PC-3 (cell line): ENCODE data around the gene ENTHD1.

Source experiments
- EZH2 ChIP-seq: fragments of 300-600 bp; sonication (generic); IDR thresholded peaks from one replicate; pipeline ENCODE4 v1.6.1; 2017; ENCODE audit warnings: antibody characterized with exemption, mild to moderate bottlenecking, low read length; ENCODE audit not compliant: unreplicated experiment
- EZH2phosphoT487 ChIP-seq: fragments of 300-600 bp; sonication (generic); IDR thresholded peaks from 2 replicates; pipeline ENCODE4 v1.6.1; 2018; ENCODE audit warnings: mild to moderate bottlenecking, antibody characterized with exemption, low read length, borderline replicate concordance
- TF ChIP-seq, protein P1 (sequence below): fragments of 300-600 bp; sonication (generic); conservative IDR thresholded peaks from 2 replicates; pipeline ENCODE4 v1.5.1; 2017; ENCODE audit warnings: antibody characterized with exemption, low read depth, mild to moderate bottlenecking, low read length

DNA sequence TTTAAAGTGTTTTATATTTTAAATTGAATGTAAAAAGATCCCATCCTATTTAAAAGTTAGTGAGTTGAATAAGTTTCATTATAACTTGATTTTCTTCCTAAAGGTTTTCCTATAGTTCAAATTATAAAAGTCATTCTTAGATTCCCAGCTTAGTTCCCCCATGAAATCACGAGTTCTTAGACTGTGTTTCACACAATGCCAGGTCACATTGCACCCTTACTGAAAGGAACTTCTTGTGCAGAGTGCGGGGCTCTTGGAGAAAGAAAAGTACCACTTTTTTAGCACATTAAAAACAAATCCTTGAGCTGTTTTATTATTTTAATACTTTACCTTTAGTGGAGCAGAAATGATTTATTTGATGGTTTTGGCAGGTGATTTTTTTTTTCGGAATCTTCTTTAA is 22.9 kb upstream of the ENTHD1 start:
- TF ChIP-seq EZH2 (no peak), EZH2phosphoT487 (no peak)
- TF ChIP-seq, protein P1, sequence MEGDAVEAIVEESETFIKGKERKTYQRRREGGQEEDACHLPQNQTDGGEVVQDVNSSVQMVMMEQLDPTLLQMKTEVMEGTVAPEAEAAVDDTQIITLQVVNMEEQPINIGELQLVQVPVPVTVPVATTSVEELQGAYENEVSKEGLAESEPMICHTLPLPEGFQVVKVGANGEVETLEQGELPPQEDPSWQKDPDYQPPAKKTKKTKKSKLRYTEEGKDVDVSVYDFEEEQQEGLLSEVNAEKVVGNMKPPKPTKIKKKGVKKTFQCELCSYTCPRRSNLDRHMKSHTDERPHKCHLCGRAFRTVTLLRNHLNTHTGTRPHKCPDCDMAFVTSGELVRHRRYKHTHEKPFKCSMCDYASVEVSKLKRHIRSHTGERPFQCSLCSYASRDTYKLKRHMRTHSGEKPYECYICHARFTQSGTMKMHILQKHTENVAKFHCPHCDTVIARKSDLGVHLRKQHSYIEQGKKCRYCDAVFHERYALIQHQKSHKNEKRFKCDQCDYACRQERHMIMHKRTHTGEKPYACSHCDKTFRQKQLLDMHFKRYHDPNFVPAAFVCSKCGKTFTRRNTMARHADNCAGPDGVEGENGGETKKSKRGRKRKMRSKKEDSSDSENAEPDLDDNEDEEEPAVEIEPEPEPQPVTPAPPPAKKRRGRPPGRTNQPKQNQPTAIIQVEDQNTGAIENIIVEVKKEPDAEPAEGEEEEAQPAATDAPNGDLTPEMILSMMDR: no peak
